HEK293 (cell line): ENCODE data around the gene ASIC4.

Experiments
- CTCF ChIA-PET: fragments of 350-600 bp; formaldehyde crosslinking; extraction: SDS; loops from one replicate; lab custom pipeline; 2021; ENCODE audit warnings: antibody characterized with exemption; lab: Yijun Ruan, JAX
- POLR2A ChIA-PET: fragments of 300-600 bp; formaldehyde crosslinking; extraction: SDS; loops from one replicate; lab custom pipeline; 2020; ENCODE audit warnings: antibody characterized with exemption, inconsistent platforms; lab: Yijun Ruan, JAX
- H3K27ac ChIP-seq: fragments of 200-500 bp; sonication (Bioruptor generic); 2 replicates; pipeline ENCODE4 v1.5.1; 2014; ENCODE audit warnings: low read depth, low read length, control low read depth, inconsistent platforms; ENCODE audit errors: extremely low read depth
- H3K36me3 ChIP-seq, 2 experiments: fragments of 200-500 bp in 1 of 2; sonication (Bioruptor generic) in 1 of 2; 1 replicate in 1 of 2; 2 replicates in 1 of 2; pipeline ENCODE4 v1.5.1; 2014 to 2017; ENCODE audit warnings: inconsistent platforms in 2 of 2, low read length in 2 of 2; ENCODE audit not compliant: control insufficient read depth in 2 of 2, insufficient read depth in 1 of 2
- H3K4me1 ChIP-seq: fragments of 200-500 bp; sonication (Bioruptor generic); 2 replicates; pipeline ENCODE4 v1.5.1; 2014; ENCODE audit warnings: mild to moderate bottlenecking, low read length, inconsistent platforms; ENCODE audit not compliant: control insufficient read depth, insufficient read depth
- H3K4me3 ChIP-seq: 2 replicates; pipeline ENCODE4 v1.5.1; 2011; ENCODE audit warnings: low read depth, mild to moderate bottlenecking, control low read depth, low read length, moderate library complexity
- H3K9me3 ChIP-seq: fragments of 200-500 bp; sonication (Bioruptor generic); 2 replicates; pipeline ENCODE4 v1.5.1; 2014; ENCODE audit warnings: low read depth, low read length, inconsistent platforms; ENCODE audit not compliant: control insufficient read depth, insufficient read depth
- EGR2 ChIP-seq: fragments of 450-650 bp; formaldehyde crosslinking; IDR thresholded peaks from 2 replicates; pipeline ENCODE4 v1.5.1; 2016; ENCODE audit warnings: low read depth, missing biosample characterization, missing genetic modification characterization
- GLI2 ChIP-seq: fragments of 450-650 bp; formaldehyde crosslinking; IDR thresholded peaks from 2 replicates; pipeline ENCODE4; 2017; ENCODE audit warnings: missing biosample characterization, missing genetic modification characterization, low read depth, borderline replicate concordance
- GLI4 ChIP-seq: fragments of 450-650 bp; formaldehyde crosslinking; IDR thresholded peaks from 2 replicates; pipeline ENCODE4 v1.5.1; 2016; ENCODE audit warnings: missing biosample characterization, missing genetic modification characterization
- GLIS1 ChIP-seq: fragments of 450-650 bp; formaldehyde crosslinking; IDR thresholded peaks from 2 replicates; pipeline ENCODE4 v1.5.1; 2016; ENCODE audit warnings: missing biosample characterization, missing genetic modification characterization
- KLF16 ChIP-seq: fragments of 450-650 bp; formaldehyde crosslinking; IDR thresholded peaks from 2 replicates; pipeline ENCODE4 v1.5.1; 2017; ENCODE audit warnings: missing biosample characterization, missing genetic modification characterization
- KLF9 ChIP-seq: fragments of 450-650 bp; formaldehyde crosslinking; IDR thresholded peaks from 2 replicates; pipeline ENCODE4 v1.5.1; 2016; ENCODE audit warnings: missing biosample characterization, missing genetic modification characterization, low read depth
- MEIS1 ChIP-seq: sonication (generic); formaldehyde crosslinking; IDR thresholded peaks from 2 replicates; pipeline ENCODE4 v1.8.1; 2022; ENCODE audit warnings: missing genetic modification reagents, mild to moderate bottlenecking, borderline replicate concordance
- MZF1 ChIP-seq: fragments of 450-650 bp; formaldehyde crosslinking; IDR thresholded peaks from 2 replicates; pipeline ENCODE4 v1.5.1; 2017; ENCODE audit warnings: missing biosample characterization, missing genetic modification characterization, borderline replicate concordance
- SCRT2 ChIP-seq: fragments of 450-650 bp; formaldehyde crosslinking; IDR thresholded peaks from 2 replicates; pipeline ENCODE4 v1.5.1; 2016; ENCODE audit warnings: missing biosample characterization, missing genetic modification characterization
- WT1 ChIP-seq: fragments of 450-650 bp; formaldehyde crosslinking; IDR thresholded peaks from 2 replicates; pipeline ENCODE4 v1.5.1; 2016; ENCODE audit warnings: missing biosample characterization, missing genetic modification characterization
- ZFP3 ChIP-seq: fragments of 450-650 bp; formaldehyde crosslinking; IDR thresholded peaks from 2 replicates; pipeline ENCODE4 v1.5.1; 2016; ENCODE audit warnings: low read depth, missing biosample characterization, missing genetic modification characterization
- ZNF184 ChIP-seq: fragments of 450-650 bp; IDR thresholded peaks from 2 replicates; pipeline ENCODE4 v1.5.1; 2018; ENCODE audit warnings: missing biosample characterization, mild to moderate bottlenecking, missing genetic modification characterization
- ZNF2 ChIP-seq: fragments of 450-650 bp; formaldehyde crosslinking; IDR thresholded peaks from 2 replicates; pipeline ENCODE4 v1.5.1; 2016; ENCODE audit warnings: missing biosample characterization, missing genetic modification characterization
- ZNF248 ChIP-seq: fragments of 450-650 bp; formaldehyde crosslinking; IDR thresholded peaks from 2 replicates; pipeline ENCODE4 v1.5.1; 2017; ENCODE audit warnings: missing biosample characterization, missing genetic modification characterization
- ZNF274 ChIP-seq, 2 experiments: fragments of 200-500 bp in 1 of 2; fragments of 450-650 bp in 1 of 2; sonication (Bioruptor generic) in 1 of 2; formaldehyde crosslinking in 1 of 2; IDR thresholded peaks; 2 replicates each; pipeline versions ENCODE4 v1.5.1 to v1.6.1; 2014 to 2016; ENCODE audit warnings: borderline replicate concordance in 1 of 2, inconsistent platforms in 1 of 2, low read length in 1 of 2, missing biosample characterization in 1 of 2, missing genetic modification characterization in 1 of 2
- ZNF558 ChIP-seq: fragments of 450-650 bp; formaldehyde crosslinking; IDR thresholded peaks from 2 replicates; pipeline ENCODE4 v1.5.1; 2016; ENCODE audit warnings: missing biosample characterization, missing genetic modification characterization
- ZNF621 ChIP-seq: fragments of 450-650 bp; formaldehyde crosslinking; IDR thresholded peaks from 2 replicates; pipeline ENCODE4 v1.5.1; 2017; ENCODE audit warnings: missing biosample characterization, missing genetic modification characterization
- ZNF670 ChIP-seq: fragments of 450-650 bp; formaldehyde crosslinking; IDR thresholded peaks from 2 replicates; pipeline ENCODE4 v1.5.1; 2016; ENCODE audit warnings: missing biosample characterization, missing genetic modification characterization, low read depth
- ZNF843 ChIP-seq: fragments of 450-650 bp; formaldehyde crosslinking; IDR thresholded peaks from 2 replicates; pipeline ENCODE4 v1.5.1; 2016; ENCODE audit warnings: missing biosample characterization, missing genetic modification characterization
- TF ChIP-seq, protein P1 (sequence below): fragments of 450-650 bp; formaldehyde crosslinking; IDR thresholded peaks from 2 replicates; pipeline ENCODE4 v1.5.1; 2016; ENCODE audit warnings: missing biosample characterization, missing genetic modification characterization
- TF ChIP-seq, protein P2 (sequence below): fragments of 450-650 bp; formaldehyde crosslinking; IDR thresholded peaks from 2 replicates; pipeline ENCODE4 v1.5.1; 2016; ENCODE audit warnings: missing biosample characterization, missing genetic modification characterization
- TF ChIP-seq, protein P3 (sequence below): fragments of 450-650 bp; formaldehyde crosslinking; IDR thresholded peaks from 2 replicates; pipeline ENCODE4 v1.5.1; 2016; ENCODE audit warnings: missing biosample characterization, missing genetic modification characterization
- TF ChIP-seq, protein P4 (sequence below): fragments of 450-650 bp; formaldehyde crosslinking; optimal IDR thresholded peaks from 2 replicates; pipeline ENCODE3; 2016; ENCODE audit warnings: missing biosample characterization, mild to moderate bottlenecking, missing genetic modification characterization

Gene ASIC4

DNA sequence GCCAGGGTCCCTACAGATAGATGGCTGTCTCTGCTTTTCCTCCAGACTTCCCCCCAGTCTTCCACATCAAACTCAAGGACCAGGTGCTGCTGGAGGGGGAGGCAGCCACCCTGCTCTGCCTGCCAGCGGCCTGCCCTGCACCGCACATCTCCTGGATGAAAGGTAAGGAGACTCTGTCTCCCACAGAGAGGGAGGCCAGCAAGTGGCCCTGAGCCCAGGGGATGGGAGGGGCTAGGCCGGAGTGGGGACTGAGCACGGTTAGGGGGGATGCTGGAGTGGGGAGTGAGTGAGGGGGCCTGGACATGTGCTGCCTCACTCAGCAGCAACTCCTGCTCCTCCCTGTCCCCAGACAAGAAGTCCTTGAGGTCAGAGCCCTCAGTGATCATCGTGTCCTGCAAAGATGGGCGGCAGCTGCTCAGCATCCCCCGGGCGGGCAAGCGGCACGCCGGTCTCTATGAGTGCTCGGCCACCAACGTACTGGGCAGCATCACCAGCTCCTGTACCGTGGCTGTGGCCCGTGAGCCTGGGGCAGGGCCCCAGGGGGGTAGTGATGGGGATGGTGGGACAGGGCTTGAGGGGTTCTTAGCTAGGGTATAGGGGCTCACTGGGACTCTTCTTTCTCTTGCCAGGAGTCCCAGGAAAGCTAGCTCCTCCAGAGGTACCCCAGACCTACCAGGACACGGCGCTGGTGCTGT is 26.0 kb upstream of the ASIC4 start (continued):
- no peak for TF ChIP-seq ZFP3 (tag by site-specific recombination)
- TF ChIP-seq GLI2: no peak
- TF ChIP-seq, protein P1, sequence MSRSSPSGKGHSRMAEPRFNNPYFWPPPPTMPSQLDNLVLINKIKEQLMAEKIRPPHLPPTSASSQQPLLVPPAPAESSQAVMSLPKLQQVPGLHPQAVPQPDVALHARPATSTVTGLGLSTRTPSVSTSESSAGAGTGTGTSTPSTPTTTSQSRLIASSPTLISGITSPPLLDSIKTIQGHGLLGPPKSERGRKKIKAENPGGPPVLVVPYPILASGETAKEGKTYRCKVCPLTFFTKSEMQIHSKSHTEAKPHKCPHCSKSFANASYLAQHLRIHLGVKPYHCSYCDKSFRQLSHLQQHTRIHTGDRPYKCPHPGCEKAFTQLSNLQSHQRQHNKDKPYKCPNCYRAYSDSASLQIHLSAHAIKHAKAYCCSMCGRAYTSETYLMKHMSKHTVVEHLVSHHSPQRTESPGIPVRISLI (tag by site-specific recombination): no peak
- no peak for TF ChIP-seq WT1 (tag by site-specific recombination)

DNA sequence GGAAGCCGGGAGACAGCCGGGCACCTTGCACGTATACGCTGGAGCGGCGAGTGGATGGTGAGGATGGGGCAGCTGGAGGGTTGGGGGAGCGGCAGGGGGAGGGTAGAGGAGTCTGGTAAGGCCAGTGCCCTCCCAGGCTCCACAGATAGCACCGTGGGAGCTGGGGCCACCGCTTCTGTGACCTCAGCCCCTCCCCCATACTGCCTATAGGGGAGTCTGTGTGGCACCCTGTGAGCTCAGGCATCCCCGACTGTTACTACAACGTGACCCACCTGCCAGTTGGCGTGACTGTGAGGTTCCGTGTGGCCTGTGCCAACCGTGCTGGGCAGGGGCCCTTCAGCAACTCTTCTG is 25.5 kb upstream of the ASIC4 start:
- no peak overlapping the region for H3K4me3 ChIP-seq
- CTCF ChIA-PET: interaction anchor here (0.6 to 0.8 kb wide), 2 partner anchors 13 to 58 kb away, joined by 3 to 4 read pairs; no protein-coding TSS in a partner anchor
- no peaks in the 10 kb centered on the region for H3K9me3 ChIP-seq
- no peaks in the 10 kb centered on the region for H3K36me3 ChIP-seq
- H3K4me1 ChIP-seq: no peaks in the 10 kb centered on the region
- TF ChIP-seq ZNF274 (IDR thresholded peaks at IDR 0.05; ENCODE audit: low read length) (no peak), ZNF274 (tag by site-specific recombination; IDR thresholded peaks at IDR 0.05; ENCODE audit: borderline replicate concordance) (no peak), ZNF558 (no peak), ZNF2 (tag by site-specific recombination) (no peak), EGR2 (no peak), MZF1 (tag by site-specific recombination) (no peak), SCRT2 (tag by site-specific recombination) (no peak), ZNF843 (tag by site-specific recombination) (no peak), GLI4 (tag by site-specific recombination) (no peak), MEIS1 (CRISPR knock-in tag) (no peak)
- TF ChIP-seq, protein P2, sequence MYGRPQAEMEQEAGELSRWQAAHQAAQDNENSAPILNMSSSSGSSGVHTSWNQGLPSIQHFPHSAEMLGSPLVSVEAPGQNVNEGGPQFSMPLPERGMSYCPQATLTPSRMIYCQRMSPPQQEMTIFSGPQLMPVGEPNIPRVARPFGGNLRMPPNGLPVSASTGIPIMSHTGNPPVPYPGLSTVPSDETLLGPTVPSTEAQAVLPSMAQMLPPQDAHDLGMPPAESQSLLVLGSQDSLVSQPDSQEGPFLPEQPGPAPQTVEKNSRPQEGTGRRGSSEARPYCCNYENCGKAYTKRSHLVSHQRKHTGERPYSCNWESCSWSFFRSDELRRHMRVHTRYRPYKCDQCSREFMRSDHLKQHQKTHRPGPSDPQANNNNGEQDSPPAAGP (tag by site-specific recombination): no peak
- TF ChIP-seq, protein P3, sequence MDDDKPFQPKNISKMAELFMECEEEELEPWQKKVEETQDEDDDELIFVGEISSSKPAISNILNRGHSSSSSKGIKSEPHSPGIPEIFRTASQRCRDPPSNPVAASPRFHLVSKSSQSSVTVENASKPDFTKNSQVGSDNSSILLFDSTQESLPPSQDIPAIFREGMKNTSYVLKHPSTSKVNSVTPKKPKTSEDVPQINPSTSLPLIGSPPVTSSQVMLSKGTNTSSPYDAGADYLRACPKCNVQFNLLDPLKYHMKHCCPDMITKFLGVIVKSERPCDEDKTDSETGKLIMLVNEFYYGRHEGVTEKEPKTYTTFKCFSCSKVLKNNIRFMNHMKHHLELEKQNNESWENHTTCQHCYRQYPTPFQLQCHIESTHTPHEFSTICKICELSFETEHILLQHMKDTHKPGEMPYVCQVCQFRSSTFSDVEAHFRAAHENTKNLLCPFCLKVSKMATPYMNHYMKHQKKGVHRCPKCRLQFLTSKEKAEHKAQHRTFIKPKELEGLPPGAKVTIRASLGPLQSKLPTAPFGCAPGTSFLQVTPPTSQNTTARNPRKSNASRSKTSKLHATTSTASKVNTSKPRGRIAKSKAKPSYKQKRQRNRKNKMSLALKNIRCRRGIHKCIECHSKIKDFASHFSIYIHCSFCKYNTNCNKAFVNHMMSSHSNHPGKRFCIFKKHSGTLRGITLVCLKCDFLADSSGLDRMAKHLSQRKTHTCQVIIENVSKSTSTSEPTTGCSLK (tag by site-specific recombination): no peak
- TF ChIP-seq, protein P4, sequence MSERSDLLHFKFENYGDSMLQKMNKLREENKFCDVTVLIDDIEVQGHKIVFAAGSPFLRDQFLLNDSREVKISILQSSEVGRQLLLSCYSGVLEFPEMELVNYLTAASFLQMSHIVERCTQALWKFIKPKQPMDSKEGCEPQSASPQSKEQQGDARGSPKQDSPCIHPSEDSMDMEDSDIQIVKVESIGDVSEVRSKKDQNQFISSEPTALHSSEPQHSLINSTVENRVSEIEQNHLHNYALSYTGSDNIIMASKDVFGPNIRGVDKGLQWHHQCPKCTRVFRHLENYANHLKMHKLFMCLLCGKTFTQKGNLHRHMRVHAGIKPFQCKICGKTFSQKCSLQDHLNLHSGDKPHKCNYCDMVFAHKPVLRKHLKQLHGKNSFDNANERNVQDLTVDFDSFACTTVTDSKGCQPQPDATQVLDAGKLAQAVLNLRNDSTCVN (tag by site-specific recombination): no peak
- POLR2A ChIA-PET: no interaction called here
- no peak overlapping the region for H3K27ac ChIP-seq

DNA sequence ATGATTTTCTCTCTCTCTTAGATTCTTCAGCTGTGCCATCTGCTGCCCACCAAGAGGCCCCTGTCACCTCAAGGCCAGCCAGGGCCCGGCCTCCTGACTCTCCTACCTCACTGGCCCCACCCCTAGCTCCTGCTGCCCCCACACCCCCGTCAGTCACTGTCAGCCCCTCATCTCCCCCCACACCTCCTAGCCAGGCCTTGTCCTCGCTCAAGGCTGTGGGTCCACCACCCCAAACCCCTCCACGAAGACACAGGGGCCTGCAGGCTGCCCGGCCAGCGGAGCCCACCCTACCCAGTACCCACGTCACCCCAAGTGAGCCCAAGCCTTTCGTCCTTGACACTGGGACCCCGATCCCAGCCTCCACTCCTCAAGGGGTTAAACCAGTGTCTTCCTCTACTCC is 25.0 kb upstream of the ASIC4 start:
- CTCF ChIA-PET: interaction anchor here (0.6 to 1.2 kb wide), 3 partner anchors 26 to 1738 kb away, joined by 3 to 4 read pairs (median 4); no protein-coding TSS in a partner anchor
- Histone ChIP-seq H3K9me3 (no peaks in the 10 kb centered on the region), H3K4me3 (no peak overlapping the region)
- POLR2A ChIA-PET: no interaction called here
- no peak for TF ChIP-seq KLF9 (tag by site-specific recombination)
- TF ChIP-seq GLIS1 (tag by site-specific recombination): no peak
- no peak for TF ChIP-seq KLF16 (tag by site-specific recombination)
- TF ChIP-seq ZNF670 (tag by site-specific recombination): no peak
- no peak for TF ChIP-seq ZNF248 (tag by site-specific recombination)
- TF ChIP-seq ZNF184 (tag by site-specific recombination): no peak
- TF ChIP-seq ZNF621 (tag by site-specific recombination): no peak
- TF ChIP-seq, all 188 proteins: peak for 0
- Histone ChIP-seq H3K36me3 (no peaks in the 10 kb centered on the region), H3K27ac (no peak overlapping the region), H3K4me1 (no peaks in the 10 kb centered on the region)
